ENCODE data around the gene IGFBP7. TPM values are rescaled to one million over a fixed set of nuclear protein-coding genes. Genes with fewer than 3 reads are reported as not detected.
A peak's percentile ranks its signal among the peaks of the same experiment; 100 is the strongest.

Gene IGFBP7
- polyA plus RNA-seq, 1 donor = 90.4 TPM

- Histone ChIP-seq H3K4me3 (ENCODE audit: low read length) (no peak overlapping the region), H3K27ac (ENCODE audit: low read length) (no peak overlapping the region), H3K4me1 (ENCODE audit: control insufficient read depth, insufficient read depth, low read length) (no peaks in the 10 kb centered on the region), H3K9me3 (ENCODE audit: control insufficient read depth, low read depth, low read length) (no peaks in the 10 kb centered on the region), H3K27me3 (ENCODE audit: control insufficient read depth, insufficient read depth, low read length) (no peaks in the 10 kb centered on the region), H3K36me3 (ENCODE audit: control insufficient read depth, insufficient read depth, low read length) (peaks cover 75% of the 10 kb centered on the region)
- peak in 1 of 2 donors; percentile 3 for DNase-seq
- WGBS (ENCODE audit: insufficient coverage, low lambda C conversion rate) = 73% methylated on average over 2 of the region's 4 CpGs
Observed at GRCh38 chr4:57013543-57014120, 96.6 kb downstream of the IGFBP7 start.

- WGBS (ENCODE audit: insufficient coverage, low lambda C conversion rate) = 100% methylated on average over 1 of the region's 1 CpG
Observed at GRCh38 chr4:56999751-57000150, 110.4 kb downstream of the IGFBP7 start.

DNA sequence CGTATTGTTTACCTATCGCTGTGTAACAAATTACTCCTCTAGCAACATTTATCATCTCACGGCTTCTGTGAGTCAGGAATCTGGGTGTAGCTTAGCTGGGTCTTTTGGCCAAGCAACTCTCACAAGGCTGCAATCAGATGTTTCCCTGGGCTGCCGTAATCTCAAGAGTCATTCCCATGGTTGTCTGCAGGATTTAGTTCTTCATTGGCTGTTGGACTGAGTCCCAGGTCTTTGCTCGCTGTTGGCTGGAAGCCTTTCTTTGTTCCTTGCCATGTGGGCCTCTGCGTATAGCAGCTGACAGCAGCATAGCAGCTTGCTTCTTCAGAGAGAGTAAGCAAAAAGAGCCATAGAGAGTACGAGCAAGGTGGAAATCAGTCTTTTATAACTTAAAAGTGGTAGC, 114.7 kb downstream of the IGFBP7 start:
- H3K4me3 ChIP-seq (ENCODE audit: low read length) = no peak overlapping the region
- H3K27ac ChIP-seq (ENCODE audit: low read length) = no peak overlapping the region
- peaks cover 67% of the 10 kb centered on the region for H3K36me3 ChIP-seq (ENCODE audit: control insufficient read depth, insufficient read depth, low read length)
- H3K27me3 ChIP-seq (ENCODE audit: control insufficient read depth, insufficient read depth, low read length) = no peaks in the 10 kb centered on the region
- H3K9me3 ChIP-seq (ENCODE audit: control insufficient read depth, low read depth, low read length) = no peaks in the 10 kb centered on the region
- no peaks in the 10 kb centered on the region for H3K4me1 ChIP-seq (ENCODE audit: control insufficient read depth, insufficient read depth, low read length)
- no CpG with 5 or more reads among the region's 7 CpGs for WGBS (ENCODE audit: insufficient coverage, low lambda C conversion rate)
- DNase-seq = peak; percentile 20 to 36

More at GRCh38 chr4:56999751-57000150, 110.4 kb downstream of the IGFBP7 start:
- DNase-seq = no peak
- Histone ChIP-seq H3K36me3 (ENCODE audit: control insufficient read depth, insufficient read depth, low read length) (peaks cover 69% of the 10 kb centered on the region), H3K27me3 (ENCODE audit: control insufficient read depth, insufficient read depth, low read length) (no peaks in the 10 kb centered on the region), H3K4me3 (ENCODE audit: low read length) (no peak overlapping the region), H3K27ac (ENCODE audit: low read length) (no peak overlapping the region), H3K9me3 (ENCODE audit: control insufficient read depth, low read depth, low read length) (no peaks in the 10 kb centered on the region), H3K4me1 (ENCODE audit: control insufficient read depth, insufficient read depth, low read length) (no peaks in the 10 kb centered on the region)

DNA sequence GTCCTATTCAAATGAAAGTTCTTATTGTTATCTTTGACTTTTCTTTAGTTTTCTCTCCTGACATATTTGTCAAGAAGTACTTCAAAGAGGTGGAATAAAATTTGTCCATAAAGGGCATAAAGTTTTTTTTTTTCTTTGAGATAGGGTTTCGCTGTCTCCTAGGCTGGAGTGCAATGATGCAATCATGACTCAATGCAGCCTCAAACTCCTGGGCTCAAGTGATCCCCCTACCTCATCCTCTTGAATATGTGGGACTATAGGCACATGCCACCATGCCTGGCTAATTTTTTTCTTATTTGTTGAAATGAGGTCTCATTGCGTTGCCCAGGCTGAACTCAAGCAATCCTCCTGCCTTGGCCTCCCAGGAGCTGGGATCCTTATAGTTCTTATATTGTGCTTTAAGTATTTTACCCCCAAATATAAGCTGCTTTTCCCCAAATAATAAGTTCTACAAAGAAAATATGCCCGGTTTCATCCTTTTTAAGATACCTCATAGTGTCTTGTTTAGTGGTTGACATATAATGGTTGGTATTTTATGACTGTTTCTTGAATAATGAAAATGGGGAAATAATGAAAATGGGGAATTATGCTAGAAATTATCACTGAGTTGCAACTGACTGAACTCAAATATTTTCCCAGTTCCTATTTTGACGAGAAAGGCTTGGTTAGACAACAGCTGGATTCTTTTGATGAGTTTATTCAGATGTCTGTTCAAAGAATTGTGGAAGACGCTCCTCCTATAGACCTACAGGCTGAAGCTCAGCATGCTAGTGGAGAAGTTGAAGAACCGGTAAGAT, 119.9 kb downstream of the IGFBP7 start:
- no peak overlapping the region for H3K27ac ChIP-seq (ENCODE audit: low read length)
- 100% methylated on average over 2 of the region's 6 CpGs for WGBS (ENCODE audit: insufficient coverage, low lambda C conversion rate)
- no peak for DNase-seq
- peaks cover 62% of the 10 kb centered on the region for H3K36me3 ChIP-seq (ENCODE audit: control insufficient read depth, insufficient read depth, low read length)
- H3K27me3 ChIP-seq (ENCODE audit: control insufficient read depth, insufficient read depth, low read length) = no peaks in the 10 kb centered on the region
- H3K9me3 ChIP-seq (ENCODE audit: control insufficient read depth, low read depth, low read length) = no peaks in the 10 kb centered on the region
- no peaks in the 10 kb centered on the region for H3K4me1 ChIP-seq (ENCODE audit: control insufficient read depth, insufficient read depth, low read length)
- no peak overlapping the region for H3K4me3 ChIP-seq (ENCODE audit: low read length)

- Histone ChIP-seq H3K27me3 (ENCODE audit: control insufficient read depth, insufficient read depth, low read length) (no peaks in the 10 kb centered on the region), H3K4me1 (ENCODE audit: control insufficient read depth, insufficient read depth, low read length) (no peaks in the 10 kb centered on the region), H3K9me3 (ENCODE audit: control insufficient read depth, low read depth, low read length) (no peaks in the 10 kb centered on the region), H3K27ac (ENCODE audit: low read length) (no peak overlapping the region), H3K4me3 (ENCODE audit: low read length) (no peak overlapping the region), H3K36me3 (ENCODE audit: control insufficient read depth, insufficient read depth, low read length) (peaks cover 46% of the 10 kb centered on the region)
- no peak for DNase-seq
- WGBS (ENCODE audit: insufficient coverage, low lambda C conversion rate) = 100% methylated on average over 1 of the region's 3 CpGs
Observed at GRCh38 chr4:56986952-56987351, 123.2 kb downstream of the IGFBP7 start.

DNA sequence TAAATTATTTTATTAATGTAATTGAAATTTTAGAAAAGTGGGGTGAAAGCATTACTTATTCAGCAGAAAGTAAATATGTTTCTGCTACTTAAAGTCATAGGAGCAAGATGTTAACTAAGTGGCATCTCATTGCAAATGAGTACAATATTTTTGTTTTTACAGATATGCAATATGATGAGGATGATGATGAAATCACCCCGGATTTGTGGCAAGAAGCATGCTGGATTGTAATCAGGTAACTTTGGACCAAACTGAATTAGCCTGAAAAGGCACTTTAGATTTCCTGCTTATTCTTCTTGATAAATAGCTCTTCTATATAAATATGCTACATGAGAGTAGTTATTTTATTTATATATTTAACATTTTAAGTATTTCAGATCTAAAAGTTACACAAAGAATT, 124.0 kb downstream of the IGFBP7 start:
- no peaks in the 10 kb centered on the region for H3K9me3 ChIP-seq (ENCODE audit: control insufficient read depth, low read depth, low read length)
- no peaks in the 10 kb centered on the region for H3K27me3 ChIP-seq (ENCODE audit: control insufficient read depth, insufficient read depth, low read length)
- H3K4me1 ChIP-seq (ENCODE audit: control insufficient read depth, insufficient read depth, low read length) = peaks cover 1% of the 10 kb centered on the region
- DNase-seq = no peak
- H3K36me3 ChIP-seq (ENCODE audit: control insufficient read depth, insufficient read depth, low read length) = peaks cover 39% of the 10 kb centered on the region
- no peak overlapping the region for H3K4me3 ChIP-seq (ENCODE audit: low read length)
- H3K27ac ChIP-seq (ENCODE audit: low read length) = no peak overlapping the region
- no CpG with 5 or more reads among the region's 1 CpG for WGBS (ENCODE audit: insufficient coverage, low lambda C conversion rate)

DNA sequence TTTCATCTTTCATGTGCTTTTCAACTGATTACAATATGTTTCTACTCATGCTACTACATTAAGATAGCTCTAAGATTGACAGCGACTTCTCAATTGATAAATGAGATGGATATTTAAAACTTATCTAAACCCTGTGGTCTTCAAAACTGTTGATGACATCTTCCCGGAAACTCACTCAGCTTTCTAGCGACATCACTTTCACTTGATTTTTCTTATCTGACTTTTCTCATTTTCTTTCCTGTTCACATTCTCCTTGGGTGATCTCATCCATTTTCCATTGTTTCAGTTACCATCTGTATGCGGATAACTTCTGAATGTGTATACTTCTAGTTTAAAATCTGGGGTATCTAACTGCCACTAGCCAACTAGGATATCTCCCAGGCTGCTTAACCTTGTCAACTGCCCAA, 128.4 kb downstream of the IGFBP7 start:
- H3K4me3 ChIP-seq (ENCODE audit: low read length) = no peak overlapping the region
- peak in 1 of 2 donors; percentile 22 for DNase-seq
- 74% methylated on average over 4 of the region's 4 CpGs for WGBS (ENCODE audit: insufficient coverage, low lambda C conversion rate)
- no peaks in the 10 kb centered on the region for H3K9me3 ChIP-seq (ENCODE audit: control insufficient read depth, low read depth, low read length)
- peaks cover 6% of the 10 kb centered on the region for H3K4me1 ChIP-seq (ENCODE audit: control insufficient read depth, insufficient read depth, low read length)
- H3K27me3 ChIP-seq (ENCODE audit: control insufficient read depth, insufficient read depth, low read length) = no peaks in the 10 kb centered on the region
- no peak overlapping the region for H3K27ac ChIP-seq (ENCODE audit: low read length)
- H3K36me3 ChIP-seq (ENCODE audit: control insufficient read depth, insufficient read depth, low read length) = peaks cover 9% of the 10 kb centered on the region

Other genes with a start within 250 kb of the IGFBP7 start
- 22.3 TPM for gene REST, start 202.5 kb downstream of the IGFBP7 start, polyA plus RNA-seq
- gene NOA1, start 132.8 kb downstream of the IGFBP7 start, polyA plus RNA-seq = 25.2 TPM
- 80.7 TPM for gene POLR2B, start 131.5 kb downstream of the IGFBP7 start, polyA plus RNA-seq

All from large intestine (tissue), 3 donors.